ENCODE results near the gene IPCEF1.

DNA sequence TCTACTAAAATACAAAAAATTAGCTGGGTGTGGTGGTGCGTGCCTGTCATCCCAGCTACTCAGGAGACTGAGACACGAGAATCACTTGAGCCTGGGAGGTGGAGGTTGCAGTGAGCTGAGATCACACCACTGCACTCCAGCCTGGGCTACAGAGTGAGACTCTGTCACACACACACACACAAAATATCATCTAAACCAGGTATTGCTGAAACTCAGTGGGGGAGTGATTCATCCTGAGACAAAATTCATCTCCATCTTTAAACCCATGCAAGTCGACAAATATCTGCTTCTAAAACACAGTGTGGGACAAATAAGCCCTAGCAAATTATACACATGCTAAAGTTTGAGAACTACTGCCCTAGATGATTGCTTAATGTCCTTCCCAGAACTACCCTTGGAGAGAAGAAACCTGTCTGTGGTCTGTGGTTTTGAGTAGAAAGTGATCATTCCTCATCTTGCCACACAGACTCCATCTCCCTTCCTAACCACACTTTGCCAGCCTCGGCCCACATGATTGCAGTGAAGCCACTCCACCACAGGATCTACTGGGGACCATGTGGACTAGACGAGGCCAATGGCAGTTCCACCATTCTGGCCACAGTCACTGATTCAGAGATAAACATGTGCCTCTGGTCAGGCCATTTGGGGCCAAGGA is 187.3 kb downstream of the IPCEF1 start:
- TF ChIP-seq, protein P1, sequence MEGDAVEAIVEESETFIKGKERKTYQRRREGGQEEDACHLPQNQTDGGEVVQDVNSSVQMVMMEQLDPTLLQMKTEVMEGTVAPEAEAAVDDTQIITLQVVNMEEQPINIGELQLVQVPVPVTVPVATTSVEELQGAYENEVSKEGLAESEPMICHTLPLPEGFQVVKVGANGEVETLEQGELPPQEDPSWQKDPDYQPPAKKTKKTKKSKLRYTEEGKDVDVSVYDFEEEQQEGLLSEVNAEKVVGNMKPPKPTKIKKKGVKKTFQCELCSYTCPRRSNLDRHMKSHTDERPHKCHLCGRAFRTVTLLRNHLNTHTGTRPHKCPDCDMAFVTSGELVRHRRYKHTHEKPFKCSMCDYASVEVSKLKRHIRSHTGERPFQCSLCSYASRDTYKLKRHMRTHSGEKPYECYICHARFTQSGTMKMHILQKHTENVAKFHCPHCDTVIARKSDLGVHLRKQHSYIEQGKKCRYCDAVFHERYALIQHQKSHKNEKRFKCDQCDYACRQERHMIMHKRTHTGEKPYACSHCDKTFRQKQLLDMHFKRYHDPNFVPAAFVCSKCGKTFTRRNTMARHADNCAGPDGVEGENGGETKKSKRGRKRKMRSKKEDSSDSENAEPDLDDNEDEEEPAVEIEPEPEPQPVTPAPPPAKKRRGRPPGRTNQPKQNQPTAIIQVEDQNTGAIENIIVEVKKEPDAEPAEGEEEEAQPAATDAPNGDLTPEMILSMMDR (conservative IDR thresholded peaks at IDR 0.05; ENCODE audit: low read depth, low read length): no peak
- no peak for TF ChIP-seq CEBPB (IDR thresholded peaks at IDR 0.05; ENCODE audit: low read depth, low read length)
